NT2/D1 (cell line): ENCODE measurements around the gene MIF4GD.

Experiments
- DNase-seq: peaks from one replicate; pipeline ENCODE4 v3.0.0-alpha.2; 2011; ENCODE audit warnings: low read depth, low spot score
- H3K27me3 ChIP-seq: 2 replicates; pipeline ENCODE4 v1.6.0; 2011; ENCODE audit warnings: mild to moderate bottlenecking; ENCODE audit not compliant: insufficient read length, insufficient read depth
- H3K36me3 ChIP-seq: 2 replicates; pipeline ENCODE4 v1.6.1; 2011; ENCODE audit warnings: mild to moderate bottlenecking, low read length, mixed read lengths; ENCODE audit not compliant: insufficient read depth, insufficient read length
- H3K4me1 ChIP-seq: 2 replicates; pipeline ENCODE4 v1.5.1; 2011; ENCODE audit not compliant: insufficient read depth, insufficient read length
- H3K4me3 ChIP-seq: 2 replicates; pipeline ENCODE4 v1.5.1; 2011; ENCODE audit warnings: low read depth; ENCODE audit not compliant: insufficient read length
- H3K9ac ChIP-seq: 2 replicates; pipeline ENCODE4 v1.6.0; 2011; ENCODE audit warnings: low read depth; ENCODE audit not compliant: insufficient read length
- H3K9me3 ChIP-seq: 2 replicates; pipeline ENCODE4 v1.5.1; 2011; ENCODE audit warnings: mild to moderate bottlenecking, low read length; ENCODE audit not compliant: insufficient read depth
- SUZ12 ChIP-seq: IDR thresholded peaks from 2 replicates; pipeline ENCODE4 v1.6.1; 2011; ENCODE audit not compliant: insufficient read length, insufficient read depth; ENCODE audit errors: extremely low read depth
- YY1 ChIP-seq: IDR thresholded peaks from 2 replicates; pipeline ENCODE4 v1.6.1; 2011; ENCODE audit not compliant: insufficient read length, insufficient read depth
- ZNF274 ChIP-seq: IDR thresholded peaks from 2 replicates; pipeline ENCODE4 v1.6.1; 2011; ENCODE audit warnings: mild to moderate bottlenecking, low read depth, low read length

The MIF4GD gene

GRCh38 chr17:75241502-75241901 lies 29.5 kb downstream of the MIF4GD start:
- Histone ChIP-seq H3K9me3 (no peaks in the 10 kb centered on the region), H3K4me3 (no peak overlapping the region), H3K9ac (no peak overlapping the region), H3K27me3 (no peaks in the 10 kb centered on the region), H3K36me3 (peaks cover 99% of the 10 kb centered on the region), H3K4me1 (peaks cover 18% of the 10 kb centered on the region)
- TF ChIP-seq SUZ12 (no peak), YY1 (no peak), ZNF274 (no peak)
- DNase-seq, result no peak

- peak overlapping the region; percentile 52 for H3K9ac ChIP-seq
Measured at GRCh38 chr17:75241143-75241430, 29.9 kb downstream of the MIF4GD start.

GRCh38 chr17:75240394-75241142 lies 30.5 kb downstream of the MIF4GD start:
- H3K27me3 ChIP-seq, result no peaks in the 10 kb centered on the region
- H3K36me3 ChIP-seq, result peaks cover 99% of the 10 kb centered on the region
- no peaks in the 10 kb centered on the region for H3K9me3 ChIP-seq
- DNase-seq, result peak; percentile 44
- no peak overlapping the region for H3K4me3 ChIP-seq
- H3K9ac ChIP-seq, result peak overlapping the region; percentile 52
- peaks cover 17% of the 10 kb centered on the region for H3K4me1 ChIP-seq
- TF ChIP-seq ZNF274, result no peak
- TF ChIP-seq YY1, result no peak
- no peak for TF ChIP-seq SUZ12

More at GRCh38 chr17:75241143-75241430, 29.9 kb downstream of the MIF4GD start:
- Histone ChIP-seq H3K4me1 (peaks cover 17% of the 10 kb centered on the region), H3K27me3 (no peaks in the 10 kb centered on the region), H3K9me3 (no peaks in the 10 kb centered on the region), H3K36me3 (peaks cover 99% of the 10 kb centered on the region), H3K4me3 (no peak overlapping the region)
- TF ChIP-seq SUZ12 (no peak), ZNF274 (no peak), YY1 (no peak)
- DNase-seq, result no peak

- Histone ChIP-seq H3K9ac (peak overlapping the region; percentile 36), H3K27me3 (no peaks in the 10 kb centered on the region), H3K4me3 (no peak overlapping the region), H3K4me1 (peaks cover 17% of the 10 kb centered on the region), H3K36me3 (peaks cover 99% of the 10 kb centered on the region), H3K9me3 (no peaks in the 10 kb centered on the region)
- DNase-seq, result no peak
- no peak for TF ChIP-seq SUZ12
- no peak for TF ChIP-seq ZNF274
- no peak for TF ChIP-seq YY1
Measured at GRCh38 chr17:75239778-75240393, 31.1 kb downstream of the MIF4GD start.

GRCh38 chr17:75239214-75239613 lies 31.8 kb downstream of the MIF4GD start:
- Histone ChIP-seq H3K4me1 (peaks cover 17% of the 10 kb centered on the region), H3K9ac (no peak overlapping the region), H3K4me3 (no peak overlapping the region), H3K27me3 (no peaks in the 10 kb centered on the region), H3K9me3 (no peaks in the 10 kb centered on the region), H3K36me3 (peaks cover 99% of the 10 kb centered on the region)
- TF ChIP-seq SUZ12, result no peak
- no peak for DNase-seq

- no peaks in the 10 kb centered on the region for H3K27me3 ChIP-seq
- H3K4me3 ChIP-seq, result no peak overlapping the region
- H3K9ac ChIP-seq, result no peak overlapping the region
- peaks cover 96% of the 10 kb centered on the region for H3K36me3 ChIP-seq
- no peaks in the 10 kb centered on the region for H3K9me3 ChIP-seq
- peak; percentile 39 for DNase-seq
- peaks cover 17% of the 10 kb centered on the region for H3K4me1 ChIP-seq
- TF ChIP-seq ZNF274 (no peak), SUZ12 (no peak), YY1 (no peak)
Measured at GRCh38 chr17:75238684-75239191, 32.3 kb downstream of the MIF4GD start.

GRCh38 chr17:75238020-75238580 lies 32.9 kb downstream of the MIF4GD start:
- Histone ChIP-seq H3K4me1 (peaks cover 17% of the 10 kb centered on the region), H3K9me3 (no peaks in the 10 kb centered on the region), H3K9ac (no peak overlapping the region), H3K27me3 (no peaks in the 10 kb centered on the region), H3K36me3 (peaks cover 91% of the 10 kb centered on the region), H3K4me3 (no peak overlapping the region)
- TF ChIP-seq ZNF274, result no peak
- no peak for TF ChIP-seq SUZ12
- no peak for TF ChIP-seq YY1
- no peak for DNase-seq
